HEK293 (cell line): Measurements from ENCODE around the gene DUS1L.

Experiments
- CTCF ChIA-PET: fragments of 350-600 bp; formaldehyde crosslinking; extraction: SDS; loops from one replicate; lab custom pipeline; 2021; ENCODE audit warnings: antibody characterized with exemption; lab: Yijun Ruan, JAX
- POLR2A ChIA-PET: fragments of 300-600 bp; formaldehyde crosslinking; extraction: SDS; loops from one replicate; lab custom pipeline; 2020; ENCODE audit warnings: antibody characterized with exemption, inconsistent platforms; lab: Yijun Ruan, JAX
- H3K27ac ChIP-seq: fragments of 200-500 bp; sonication (Bioruptor generic); 2 replicates; pipeline ENCODE4 v1.5.1; 2014; ENCODE audit warnings: low read depth, low read length, control low read depth, inconsistent platforms; ENCODE audit errors: extremely low read depth
- H3K36me3 ChIP-seq, 2 experiments: fragments of 200-500 bp in 1 of 2; sonication (Bioruptor generic) in 1 of 2; 1 replicate in 1 of 2; 2 replicates in 1 of 2; pipeline ENCODE4 v1.5.1; 2014 to 2017; ENCODE audit warnings: inconsistent platforms in 2 of 2, low read length in 2 of 2; ENCODE audit not compliant: control insufficient read depth in 2 of 2, insufficient read depth in 1 of 2
- H3K4me1 ChIP-seq: fragments of 200-500 bp; sonication (Bioruptor generic); 2 replicates; pipeline ENCODE4 v1.5.1; 2014; ENCODE audit warnings: mild to moderate bottlenecking, low read length, inconsistent platforms; ENCODE audit not compliant: control insufficient read depth, insufficient read depth
- H3K4me3 ChIP-seq: 2 replicates; pipeline ENCODE4 v1.5.1; 2011; ENCODE audit warnings: low read depth, mild to moderate bottlenecking, control low read depth, low read length, moderate library complexity
- H3K9me3 ChIP-seq: fragments of 200-500 bp; sonication (Bioruptor generic); 2 replicates; pipeline ENCODE4 v1.5.1; 2014; ENCODE audit warnings: low read depth, low read length, inconsistent platforms; ENCODE audit not compliant: control insufficient read depth, insufficient read depth
- HOXA7 ChIP-seq: sonication (generic); formaldehyde crosslinking; IDR thresholded peaks from 2 replicates; pipeline ENCODE4 v1.8.1; 2022; ENCODE audit warnings: missing genetic modification reagents, borderline replicate concordance
- MYNN ChIP-seq: fragments of 450-650 bp; formaldehyde crosslinking; IDR thresholded peaks from 2 replicates; pipeline ENCODE4 v1.5.1; 2016; ENCODE audit warnings: missing biosample characterization, missing genetic modification characterization, borderline replicate concordance
- SP3 ChIP-seq: fragments of 450-650 bp; formaldehyde crosslinking; IDR thresholded peaks from 2 replicates; pipeline ENCODE4 v1.5.1; 2016; ENCODE audit warnings: missing biosample characterization, missing genetic modification characterization
- TRIM28 ChIP-seq: IDR thresholded peaks from 2 replicates; pipeline ENCODE4 v1.6.1; 2011; ENCODE audit warnings: low read length, control low read depth, borderline replicate concordance
- ZBTB17 ChIP-seq: fragments of 450-650 bp; formaldehyde crosslinking; IDR thresholded peaks from 2 replicates; pipeline ENCODE4 v1.5.1; 2016; ENCODE audit warnings: missing biosample characterization, missing genetic modification characterization
- ZNF121 ChIP-seq: fragments of 450-650 bp; formaldehyde crosslinking; IDR thresholded peaks from 2 replicates; pipeline ENCODE4 v1.5.1; 2016; ENCODE audit warnings: missing biosample characterization, missing genetic modification characterization
- ZNF132 ChIP-seq: fragments of 450-650 bp; formaldehyde crosslinking; IDR thresholded peaks from 2 replicates; pipeline ENCODE4 v1.5.1; 2017; ENCODE audit warnings: missing biosample characterization, missing genetic modification characterization, borderline replicate concordance
- ZNF184 ChIP-seq: fragments of 450-650 bp; IDR thresholded peaks from 2 replicates; pipeline ENCODE4 v1.5.1; 2018; ENCODE audit warnings: missing biosample characterization, mild to moderate bottlenecking, missing genetic modification characterization
- ZNF214 ChIP-seq: fragments of 450-650 bp; formaldehyde crosslinking; IDR thresholded peaks from 2 replicates; pipeline ENCODE4 v1.5.1; 2017; ENCODE audit warnings: missing biosample characterization, mild to moderate bottlenecking, missing genetic modification characterization, borderline replicate concordance
- ZNF223 ChIP-seq: fragments of 450-650 bp; formaldehyde crosslinking; IDR thresholded peaks from 2 replicates; pipeline ENCODE4 v1.5.1; 2016; ENCODE audit warnings: missing biosample characterization, missing genetic modification characterization
- ZNF24 ChIP-seq: fragments of 450-650 bp; formaldehyde crosslinking; IDR thresholded peaks from 2 replicates; pipeline ENCODE4 v1.5.1; 2016; ENCODE audit warnings: missing biosample characterization, missing genetic modification characterization
- ZNF266 ChIP-seq: fragments of 450-650 bp; formaldehyde crosslinking; IDR thresholded peaks from 2 replicates; pipeline ENCODE4 v1.5.1; 2016; ENCODE audit warnings: missing biosample characterization, missing genetic modification characterization, low read depth
- ZNF280C ChIP-seq: fragments of 450-650 bp; formaldehyde crosslinking; IDR thresholded peaks from 2 replicates; pipeline ENCODE4 v1.5.1; 2016; ENCODE audit warnings: missing biosample characterization, missing genetic modification characterization
- ZNF302 ChIP-seq: fragments of 450-650 bp; formaldehyde crosslinking; IDR thresholded peaks from 2 replicates; pipeline ENCODE4 v1.5.1; 2016; ENCODE audit warnings: missing biosample characterization, missing genetic modification characterization, low read depth
- ZNF341 ChIP-seq: fragments of 450-650 bp; formaldehyde crosslinking; IDR thresholded peaks from 2 replicates; pipeline ENCODE4; 2016; ENCODE audit warnings: low read depth, missing biosample characterization, missing genetic modification characterization
- ZNF426 ChIP-seq: fragments of 450-650 bp; formaldehyde crosslinking; IDR thresholded peaks from 2 replicates; pipeline ENCODE4 v1.5.1; 2017; ENCODE audit warnings: missing biosample characterization, missing genetic modification characterization, mild to moderate bottlenecking, inconsistent platforms, moderate library complexity
- ZNF488 ChIP-seq: fragments of 450-650 bp; formaldehyde crosslinking; IDR thresholded peaks from 2 replicates; pipeline ENCODE4 v1.5.1; 2016; ENCODE audit warnings: missing biosample characterization, missing genetic modification characterization
- ZNF530 ChIP-seq: fragments of 450-650 bp; formaldehyde crosslinking; IDR thresholded peaks from 2 replicates; pipeline ENCODE4 v1.5.1; 2016; ENCODE audit warnings: low read depth, missing biosample characterization, missing genetic modification characterization
- ZNF561 ChIP-seq: fragments of 450-650 bp; IDR thresholded peaks from 2 replicates; pipeline ENCODE4 v1.5.1; 2018; ENCODE audit warnings: missing biosample characterization, missing genetic modification characterization, borderline replicate concordance
- ZNF585B ChIP-seq: fragments of 450-650 bp; formaldehyde crosslinking; IDR thresholded peaks from 2 replicates; pipeline ENCODE4 v1.5.1; 2016; ENCODE audit warnings: missing biosample characterization, missing genetic modification characterization
- ZNF639 ChIP-seq: fragments of 450-650 bp; formaldehyde crosslinking; IDR thresholded peaks from 2 replicates; pipeline ENCODE4 v1.5.1; 2016; ENCODE audit warnings: missing biosample characterization, missing genetic modification characterization
- ZNF701 ChIP-seq: fragments of 450-650 bp; formaldehyde crosslinking; IDR thresholded peaks from 2 replicates; pipeline ENCODE4 v1.5.1; 2016; ENCODE audit warnings: missing biosample characterization, missing genetic modification characterization
- ZNF707 ChIP-seq: fragments of 450-650 bp; formaldehyde crosslinking; IDR thresholded peaks from 2 replicates; pipeline ENCODE4 v1.5.1; 2016; ENCODE audit warnings: missing biosample characterization, missing genetic modification characterization
- ZNF785 ChIP-seq: fragments of 450-650 bp; formaldehyde crosslinking; IDR thresholded peaks from 2 replicates; pipeline ENCODE4 v1.5.1; 2016; ENCODE audit warnings: missing biosample characterization, missing genetic modification characterization
- ZNF791 ChIP-seq: fragments of 450-650 bp; formaldehyde crosslinking; IDR thresholded peaks from 2 replicates; pipeline ENCODE4 v1.5.1; 2016; ENCODE audit warnings: missing biosample characterization, missing genetic modification characterization
- ZSCAN23 ChIP-seq: fragments of 450-650 bp; formaldehyde crosslinking; IDR thresholded peaks from 2 replicates; pipeline ENCODE4 v1.5.1; 2016; ENCODE audit warnings: missing biosample characterization, missing genetic modification characterization
- ZXDB ChIP-seq: fragments of 450-650 bp; formaldehyde crosslinking; IDR thresholded peaks from 2 replicates; pipeline ENCODE4 v1.5.1; 2016; ENCODE audit warnings: missing biosample characterization, missing genetic modification characterization

Gene DUS1L

GRCh38 chr17:82042649-82043048 is 23.0 kb downstream of the DUS1L start:
- POLR2A ChIA-PET: interaction anchor here (1.8 kb wide), 2 partner anchors 12 to 17 kb away, joined by 4 to 5 read pairs; partner anchors contain the start of gene RAC3
- H3K4me1 ChIP-seq: no peaks in the 10 kb centered on the region
- no peak overlapping the region for H3K27ac ChIP-seq
- H3K36me3 ChIP-seq: peaks cover 0 to 17% of the 10 kb centered on the region in 2 experiments; a peak in 1 of 3 replicates
- 0 out of 2 replicates have a peak, but pooled peaks have one; percentile 38 for TF ChIP-seq ZNF223 (tag by site-specific recombination)
- TF ChIP-seq ZNF707: no peak
- TF ChIP-seq, all 188 proteins: peak for 1
- H3K4me3 ChIP-seq: no peak overlapping the region
- CTCF ChIA-PET: interaction anchor here (0.6 kb wide), 2 partner anchors 21 to 310 kb away, joined by 3 to 4 read pairs; no protein-coding TSS in a partner anchor
- no peaks in the 10 kb centered on the region for H3K9me3 ChIP-seq

- H3K4me3 ChIP-seq: no peak overlapping the region
- H3K9me3 ChIP-seq: no peaks in the 10 kb centered on the region
- peaks cover 5% of the 10 kb centered on the region; the same call in 1 of the 2 replicates for H3K4me1 ChIP-seq
- TF ChIP-seq ZNF639 (tag by site-specific recombination): no peak
- no peak for TF ChIP-seq ZNF121 (tag by site-specific recombination)
- TF ChIP-seq HOXA7 (CRISPR knock-in tag): no peak
- TF ChIP-seq ZNF132 (tag by site-specific recombination): no peak
- TF ChIP-seq TRIM28: no peak
- TF ChIP-seq SP3: no peak
- TF ChIP-seq ZNF561 (tag by site-specific recombination): no peak
- TF ChIP-seq ZXDB (tag by site-specific recombination): no peak
- TF ChIP-seq ZSCAN23 (tag by site-specific recombination): no peak
- TF ChIP-seq ZNF785 (tag by site-specific recombination): no peak
- TF ChIP-seq ZNF302 (tag by site-specific recombination): no peak
- TF ChIP-seq ZNF791 (tag by site-specific recombination): no peak
- TF ChIP-seq ZNF24: no peak
- no peak for TF ChIP-seq ZNF426 (tag by site-specific recombination)
- no peak for TF ChIP-seq ZNF214 (tag by site-specific recombination)
- TF ChIP-seq ZNF341: no peak
- peaks cover 0 to 8% of the 10 kb centered on the region in 2 experiments; a peak in 1 of 3 replicates for H3K36me3 ChIP-seq
- POLR2A ChIA-PET: interaction anchor here (1.4 to 1.8 kb wide), 2 partner anchors 10 to 19 kb away, joined by 3 to 4 read pairs; partner anchors contain the start of gene RAC3
- CTCF ChIA-PET: interaction anchor here (0.6 to 2.5 kb wide), 5 partner anchors 11 to 269 kb away, joined by 3 to 12 read pairs (median 3); no protein-coding TSS in a partner anchor
- no peak overlapping the region for H3K27ac ChIP-seq
Measured at GRCh38 chr17:82041144-82041814, 24.3 kb downstream of the DUS1L start.

GRCh38 chr17:82039695-82040299 is 25.8 kb downstream of the DUS1L start:
- no peak overlapping the region for H3K4me3 ChIP-seq
- no peak overlapping the region for H3K27ac ChIP-seq
- ChIA-PET POLR2A (interaction anchor here (0.6 to 2.7 kb wide), 4 partner anchors 16 to 185 kb away, joined by 3 to 96 read pairs (median 6); partner anchors contain the start of genes GPS1 and RFNG), CTCF (interaction anchor here (0.6 to 7.2 kb wide), 3 partner anchors 10 to 114 kb away, joined by 3 to 42 read pairs (median 12); partner anchors contain the start of genes CENPX and LRRC45)
- peaks cover 0 to 19% of the 10 kb centered on the region in 2 experiments; a peak in 1 of 3 replicates for H3K36me3 ChIP-seq
- peaks cover 10% of the 10 kb centered on the region for H3K4me1 ChIP-seq
- H3K9me3 ChIP-seq: no peaks in the 10 kb centered on the region
- TF ChIP-seq ZNF266 (no peak), ZNF24 (no peak), ZNF280C (tag by site-specific recombination) (no peak), ZSCAN23 (tag by site-specific recombination) (no peak), ZNF488 (tag by site-specific recombination) (no peak), ZNF585B (tag by site-specific recombination) (no peak), ZBTB17 (tag by site-specific recombination) (no peak), ZNF184 (tag by site-specific recombination) (no peak), ZNF341 (no peak), ZNF701 (tag by site-specific recombination) (no peak), ZNF530 (tag by site-specific recombination) (no peak), MYNN (tag by site-specific recombination) (no peak)
